Measurements from ENCODE around the gene ERCC4. TPM values are rescaled to one million over a fixed set of nuclear protein-coding genes. Genes with fewer than 3 reads are reported as not detected.
A peak's percentile ranks its signal among the peaks of the same experiment; 100 is the strongest.

ERCC4 gene
- total and polyA plus RNA-seq, 4 donors: 1.5 to 11.2 (median 6.3) TPM

- Histone ChIP-seq H3K4me1 (ENCODE audit: control insufficient read depth in 5 of 5, insufficient read depth in 5 of 5, low read length in 5 of 5) (peaks cover 0 to 17% (median 0%) of the 10 kb centered on the region in 5 donors), H3K4me3 (no peak overlapping the region), H3K9me3 (ENCODE audit: control insufficient read depth in 4 of 4, insufficient read depth in 3 of 4, low read length in 3 of 4) (no peaks in the 10 kb centered on the region), H3K9ac (ENCODE audit: insufficient read depth in 1 of 2, low read length in 2 of 2) (no peak overlapping the region), H3K27ac (ENCODE audit: low read depth in 1 of 2, low read length in 1 of 2) (no peak overlapping the region), H3K36me3 (ENCODE audit: control insufficient read depth in 4 of 4, insufficient read depth in 4 of 4, low read length in 4 of 4) (peaks cover 11 to 36% (median 24%) of the 10 kb centered on the region in 4 donors), H3K27me3 (ENCODE audit: control insufficient read depth in 3 of 3, insufficient read depth in 3 of 3, low read length in 2 of 3) (no peaks in the 10 kb centered on the region)
- WGBS, 2 donors: 88 to 98% methylated on average over 9 of the region's 9 CpGs
- ATAC-seq (ENCODE audit: insufficient read depth, low FRiP score): no peak
- no peak for DNase-seq
- TF ChIP-seq, protein P1, sequence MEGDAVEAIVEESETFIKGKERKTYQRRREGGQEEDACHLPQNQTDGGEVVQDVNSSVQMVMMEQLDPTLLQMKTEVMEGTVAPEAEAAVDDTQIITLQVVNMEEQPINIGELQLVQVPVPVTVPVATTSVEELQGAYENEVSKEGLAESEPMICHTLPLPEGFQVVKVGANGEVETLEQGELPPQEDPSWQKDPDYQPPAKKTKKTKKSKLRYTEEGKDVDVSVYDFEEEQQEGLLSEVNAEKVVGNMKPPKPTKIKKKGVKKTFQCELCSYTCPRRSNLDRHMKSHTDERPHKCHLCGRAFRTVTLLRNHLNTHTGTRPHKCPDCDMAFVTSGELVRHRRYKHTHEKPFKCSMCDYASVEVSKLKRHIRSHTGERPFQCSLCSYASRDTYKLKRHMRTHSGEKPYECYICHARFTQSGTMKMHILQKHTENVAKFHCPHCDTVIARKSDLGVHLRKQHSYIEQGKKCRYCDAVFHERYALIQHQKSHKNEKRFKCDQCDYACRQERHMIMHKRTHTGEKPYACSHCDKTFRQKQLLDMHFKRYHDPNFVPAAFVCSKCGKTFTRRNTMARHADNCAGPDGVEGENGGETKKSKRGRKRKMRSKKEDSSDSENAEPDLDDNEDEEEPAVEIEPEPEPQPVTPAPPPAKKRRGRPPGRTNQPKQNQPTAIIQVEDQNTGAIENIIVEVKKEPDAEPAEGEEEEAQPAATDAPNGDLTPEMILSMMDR (IDR thresholded peaks at IDR 0.05; ENCODE audit: control extremely low read depth, extremely low read depth): no peak
Measured at GRCh38 chr16:13945744-13946485, 26.0 kb downstream of the ERCC4 start.

DNA sequence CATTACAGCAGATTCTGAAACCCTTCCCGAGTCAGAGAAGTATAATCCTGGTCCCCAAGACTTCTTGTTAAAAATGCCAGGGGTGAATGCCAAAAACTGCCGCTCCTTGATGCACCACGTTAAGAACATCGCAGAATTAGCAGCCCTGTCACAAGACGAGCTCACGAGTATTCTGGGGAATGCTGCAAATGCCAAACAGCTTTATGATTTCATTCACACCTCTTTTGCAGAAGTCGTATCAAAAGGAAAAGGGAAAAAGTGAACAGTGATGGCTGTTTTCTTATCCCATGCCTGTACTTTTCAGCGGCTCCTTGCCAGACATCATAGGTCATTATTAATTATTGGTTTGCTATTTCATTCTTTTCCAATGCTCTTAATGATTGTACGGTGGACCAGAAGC lies 28.1 kb downstream of the ERCC4 start:
- Histone ChIP-seq H3K4me1 (ENCODE audit: control insufficient read depth in 5 of 5, insufficient read depth in 5 of 5, low read length in 5 of 5) (peaks cover 0 to 34% (median 3%) of the 10 kb centered on the region in 5 donors), H3K9ac (ENCODE audit: insufficient read depth in 1 of 2, low read length in 2 of 2) (peak overlapping the region in 1 of 2 donors; percentile 56), H3K4me3 (no peak overlapping the region), H3K9me3 (ENCODE audit: control insufficient read depth in 4 of 4, insufficient read depth in 3 of 4, low read length in 3 of 4) (no peaks in the 10 kb centered on the region), H3K27me3 (ENCODE audit: control insufficient read depth in 3 of 3, insufficient read depth in 3 of 3, low read length in 2 of 3) (no peaks in the 10 kb centered on the region), H3K27ac (ENCODE audit: low read depth in 1 of 2, low read length in 1 of 2) (peak overlapping the region in 1 of 2 donors; percentile 36), H3K36me3 (ENCODE audit: control insufficient read depth in 4 of 4, insufficient read depth in 4 of 4, low read length in 4 of 4) (peaks cover 11 to 36% (median 24%) of the 10 kb centered on the region in 4 donors)
- peak; percentile 66 to 97 (median 94) for DNase-seq
- TF ChIP-seq, protein P1 (IDR thresholded peaks at IDR 0.05; ENCODE audit: control extremely low read depth, extremely low read depth): no peak
- no peak for ATAC-seq (ENCODE audit: insufficient read depth, low FRiP score)
- WGBS, 2 donors: 83 to 88% methylated on average over 9 of the region's 9 CpGs

GRCh38 chr16:13950821-13951547 lies 31.0 kb downstream of the ERCC4 start:
- no peaks in the 10 kb centered on the region for H3K9me3 ChIP-seq (ENCODE audit: control insufficient read depth in 4 of 4, insufficient read depth in 3 of 4, low read length in 3 of 4)
- no peak overlapping the region for H3K27ac ChIP-seq (ENCODE audit: low read depth in 1 of 2, low read length in 1 of 2)
- H3K4me3 ChIP-seq: no peak overlapping the region
- DNase-seq (peak in 1 of 3 donors; percentile 12), ATAC-seq (ENCODE audit: insufficient read depth, low FRiP score) (no peak)
- H3K27me3 ChIP-seq (ENCODE audit: control insufficient read depth in 3 of 3, insufficient read depth in 3 of 3, low read length in 2 of 3): no peaks in the 10 kb centered on the region
- peaks cover 6 to 22% (median 11%) of the 10 kb centered on the region in 4 donors for H3K36me3 ChIP-seq (ENCODE audit: control insufficient read depth in 4 of 4, insufficient read depth in 4 of 4, low read length in 4 of 4)
- 74 to 85% methylated on average over 5 of the region's 5 CpGs for WGBS, 2 donors
- TF ChIP-seq, protein P1 (IDR thresholded peaks at IDR 0.05; ENCODE audit: control extremely low read depth, extremely low read depth): no peak
- peaks cover 0 to 35% (median 3%) of the 10 kb centered on the region in 5 donors for H3K4me1 ChIP-seq (ENCODE audit: control insufficient read depth in 5 of 5, insufficient read depth in 5 of 5, low read length in 5 of 5)
- H3K9ac ChIP-seq (ENCODE audit: insufficient read depth in 1 of 2, low read length in 2 of 2): no peak overlapping the region

Data from lung (tissue), 12 donors.